HepG2 (cell line): Measurements from ENCODE around the gene RAD1. TPM values are rescaled to one million over a fixed set of nuclear protein-coding genes. Genes with fewer than 3 reads are reported as not detected.

Experiments
- NFRKB ChIP-seq: fragments of 450-650 bp; IDR thresholded peaks from 2 replicates; pipeline ENCODE4 v1.6.1; 2017
- RFX1 ChIP-seq: fragments of 450-650 bp; IDR thresholded peaks from 2 replicates; pipeline ENCODE4 v1.6.1; 2017
- RFX3 ChIP-seq: IDR thresholded peaks from 2 replicates; pipeline ENCODE4 v1.6.1; 2016; ENCODE audit warnings: missing biosample characterization, missing genetic modification reagents
- SATB2 ChIP-seq: sonication (generic); formaldehyde crosslinking; IDR thresholded peaks from 2 replicates; pipeline ENCODE4 v1.5.0; 2020; ENCODE audit warnings: missing genetic modification reagents
- ZNF883 ChIP-seq: sonication (generic); formaldehyde crosslinking; IDR thresholded peaks from 2 replicates; pipeline ENCODE4 v1.5.1; 2020; ENCODE audit warnings: mild to moderate bottlenecking, missing genetic modification reagents; ENCODE audit errors: not compliant biosample characterization
- polyA plus RNA-seq, 8 experiments: library from polyadenylated mRNA; depleted of rRNA in 3 of 8; stranded (reverse) in 7 of 8; unstranded in 1 of 8; fragments of >200 nt; fragmentation: Illumina TruSeq in 4 of 8; extraction: Trizol in 4 of 8; gene quantifications; 2 replicates each; pipeline versions ENCODE4 v1.2.1 to v1.2.3, GENCODE V29; 2011 to 2016; ENCODE audit warnings: low read depth in 4 of 8, missing spikeins in 1 of 8, mixed read lengths in 1 of 8; ENCODE audit not compliant: insufficient read depth in 1 of 8
- total RNA-seq, 5 experiments: library from RNA; depleted of rRNA; stranded (reverse); fragments of >200 nt; fragmentation: Illumina TruSeq; extraction: Trizol; gene quantifications; 2 replicates each; pipeline ENCODE4 v1.2.3, GENCODE V29; 2016; ENCODE audit warnings: low read depth in 1 of 5
- TF ChIP-seq, protein P1 (sequence below): sonication (generic); formaldehyde crosslinking; conservative IDR thresholded peaks from 2 replicates; pipeline ENCODE4 v1.4.0; 2020; ENCODE audit warnings: mild to moderate bottlenecking, missing genetic modification reagents, moderate library complexity
- TF ChIP-seq, protein P2 (sequence below): IDR thresholded peaks from 2 replicates; pipeline ENCODE4 v1.6.1; 2012; ENCODE audit warnings: low read length, improper control_type of control experiment
- TF ChIP-seq, protein P3 (sequence below): sonication (generic); formaldehyde crosslinking; IDR thresholded peaks from 2 replicates; pipeline ENCODE4 v1.4.0; 2020; ENCODE audit warnings: missing genetic modification reagents
- TF ChIP-seq, protein P4 (sequence below): sonication (generic); formaldehyde crosslinking; IDR thresholded peaks from 2 replicates; pipeline ENCODE4 v1.5.1; 2020; ENCODE audit warnings: mild to moderate bottlenecking, moderate library complexity, missing genetic modification reagents
- TF ChIP-seq, protein P5 (sequence below): sonication (generic); formaldehyde crosslinking; IDR thresholded peaks from 2 replicates; pipeline ENCODE4 v1.4.0; 2020; ENCODE audit warnings: mild to moderate bottlenecking, missing genetic modification reagents

RAD1 gene
- total and polyA plus RNA-seq, 2 of the 13 experiments (the other 11 are each of a cell fraction or from before 2014, with no cell fraction given) = 14.7 to 39.1 TPM

DNA sequence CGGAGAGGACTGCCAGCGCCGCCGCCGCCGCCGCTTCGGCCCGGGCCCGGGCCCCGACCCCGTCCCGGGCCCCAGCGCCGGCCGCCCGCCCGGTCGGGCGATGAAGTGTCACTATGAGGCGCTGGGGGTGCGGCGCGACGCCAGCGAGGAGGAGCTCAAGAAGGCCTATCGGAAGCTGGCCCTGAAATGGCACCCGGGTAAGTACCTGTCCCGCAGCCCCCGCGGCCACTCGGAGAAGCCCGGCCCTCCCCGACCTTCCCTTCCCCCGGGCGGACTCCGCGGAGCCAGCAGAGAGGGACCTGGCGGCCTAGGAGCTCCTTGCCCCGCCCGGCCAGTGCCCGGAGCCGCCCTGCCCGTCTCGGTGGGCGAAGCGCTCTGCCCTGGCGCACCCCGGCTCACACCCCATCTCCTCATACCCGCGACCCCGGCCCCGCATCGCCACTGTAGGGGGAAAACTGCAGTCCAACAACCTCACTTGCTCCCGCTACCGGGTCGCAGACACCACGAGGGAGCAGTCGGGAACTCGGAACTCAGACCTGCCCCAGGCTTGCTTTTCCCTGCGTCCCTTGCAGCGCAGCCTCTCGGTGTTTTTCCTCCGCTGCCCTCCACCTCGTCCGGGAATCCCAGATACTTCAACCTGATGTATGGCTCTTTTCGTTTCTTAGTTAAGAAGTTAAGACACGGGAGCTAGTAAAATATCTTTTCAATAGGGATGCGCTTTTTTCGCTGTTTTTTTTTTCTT is 14.6 kb upstream of the RAD1 start (continued):
- TF ChIP-seq, protein P1, sequence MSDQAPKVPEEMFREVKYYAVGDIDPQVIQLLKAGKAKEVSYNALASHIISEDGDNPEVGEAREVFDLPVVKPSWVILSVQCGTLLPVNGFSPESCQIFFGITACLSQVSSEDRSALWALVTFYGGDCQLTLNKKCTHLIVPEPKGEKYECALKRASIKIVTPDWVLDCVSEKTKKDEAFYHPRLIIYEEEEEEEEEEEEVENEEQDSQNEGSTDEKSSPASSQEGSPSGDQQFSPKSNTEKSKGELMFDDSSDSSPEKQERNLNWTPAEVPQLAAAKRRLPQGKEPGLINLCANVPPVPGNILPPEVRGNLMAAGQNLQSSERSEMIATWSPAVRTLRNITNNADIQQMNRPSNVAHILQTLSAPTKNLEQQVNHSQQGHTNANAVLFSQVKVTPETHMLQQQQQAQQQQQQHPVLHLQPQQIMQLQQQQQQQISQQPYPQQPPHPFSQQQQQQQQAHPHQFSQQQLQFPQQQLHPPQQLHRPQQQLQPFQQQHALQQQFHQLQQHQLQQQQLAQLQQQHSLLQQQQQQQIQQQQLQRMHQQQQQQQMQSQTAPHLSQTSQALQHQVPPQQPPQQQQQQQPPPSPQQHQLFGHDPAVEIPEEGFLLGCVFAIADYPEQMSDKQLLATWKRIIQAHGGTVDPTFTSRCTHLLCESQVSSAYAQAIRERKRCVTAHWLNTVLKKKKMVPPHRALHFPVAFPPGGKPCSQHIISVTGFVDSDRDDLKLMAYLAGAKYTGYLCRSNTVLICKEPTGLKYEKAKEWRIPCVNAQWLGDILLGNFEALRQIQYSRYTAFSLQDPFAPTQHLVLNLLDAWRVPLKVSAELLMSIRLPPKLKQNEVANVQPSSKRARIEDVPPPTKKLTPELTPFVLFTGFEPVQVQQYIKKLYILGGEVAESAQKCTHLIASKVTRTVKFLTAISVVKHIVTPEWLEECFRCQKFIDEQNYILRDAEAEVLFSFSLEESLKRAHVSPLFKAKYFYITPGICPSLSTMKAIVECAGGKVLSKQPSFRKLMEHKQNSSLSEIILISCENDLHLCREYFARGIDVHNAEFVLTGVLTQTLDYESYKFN (CRISPR knock-in tag) = no peak; the same call in 1 of the 2 replicates
- TF ChIP-seq NFRKB = no peak
- TF ChIP-seq, protein P2, sequence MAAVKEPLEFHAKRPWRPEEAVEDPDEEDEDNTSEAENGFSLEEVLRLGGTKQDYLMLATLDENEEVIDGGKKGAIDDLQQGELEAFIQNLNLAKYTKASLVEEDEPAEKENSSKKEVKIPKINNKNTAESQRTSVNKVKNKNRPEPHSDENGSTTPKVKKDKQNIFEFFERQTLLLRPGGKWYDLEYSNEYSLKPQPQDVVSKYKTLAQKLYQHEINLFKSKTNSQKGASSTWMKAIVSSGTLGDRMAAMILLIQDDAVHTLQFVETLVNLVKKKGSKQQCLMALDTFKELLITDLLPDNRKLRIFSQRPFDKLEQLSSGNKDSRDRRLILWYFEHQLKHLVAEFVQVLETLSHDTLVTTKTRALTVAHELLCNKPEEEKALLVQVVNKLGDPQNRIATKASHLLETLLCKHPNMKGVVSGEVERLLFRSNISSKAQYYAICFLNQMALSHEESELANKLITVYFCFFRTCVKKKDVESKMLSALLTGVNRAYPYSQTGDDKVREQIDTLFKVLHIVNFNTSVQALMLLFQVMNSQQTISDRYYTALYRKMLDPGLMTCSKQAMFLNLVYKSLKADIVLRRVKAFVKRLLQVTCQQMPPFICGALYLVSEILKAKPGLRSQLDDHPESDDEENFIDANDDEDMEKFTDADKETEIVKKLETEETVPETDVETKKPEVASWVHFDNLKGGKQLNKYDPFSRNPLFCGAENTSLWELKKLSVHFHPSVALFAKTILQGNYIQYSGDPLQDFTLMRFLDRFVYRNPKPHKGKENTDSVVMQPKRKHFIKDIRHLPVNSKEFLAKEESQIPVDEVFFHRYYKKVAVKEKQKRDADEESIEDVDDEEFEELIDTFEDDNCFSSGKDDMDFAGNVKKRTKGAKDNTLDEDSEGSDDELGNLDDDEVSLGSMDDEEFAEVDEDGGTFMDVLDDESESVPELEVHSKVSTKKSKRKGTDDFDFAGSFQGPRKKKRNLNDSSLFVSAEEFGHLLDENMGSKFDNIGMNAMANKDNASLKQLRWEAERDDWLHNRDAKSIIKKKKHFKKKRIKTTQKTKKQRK = no peak
- no peak for TF ChIP-seq ZNF883 (CRISPR knock-in tag)
- no peak for TF ChIP-seq RFX3 (CRISPR knock-in tag)
- TF ChIP-seq, protein P3, sequence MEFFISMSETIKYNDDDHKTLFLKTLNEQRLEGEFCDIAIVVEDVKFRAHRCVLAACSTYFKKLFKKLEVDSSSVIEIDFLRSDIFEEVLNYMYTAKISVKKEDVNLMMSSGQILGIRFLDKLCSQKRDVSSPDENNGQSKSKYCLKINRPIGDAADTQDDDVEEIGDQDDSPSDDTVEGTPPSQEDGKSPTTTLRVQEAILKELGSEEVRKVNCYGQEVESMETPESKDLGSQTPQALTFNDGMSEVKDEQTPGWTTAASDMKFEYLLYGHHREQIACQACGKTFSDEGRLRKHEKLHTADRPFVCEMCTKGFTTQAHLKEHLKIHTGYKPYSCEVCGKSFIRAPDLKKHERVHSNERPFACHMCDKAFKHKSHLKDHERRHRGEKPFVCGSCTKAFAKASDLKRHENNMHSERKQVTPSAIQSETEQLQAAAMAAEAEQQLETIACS (CRISPR knock-in tag) = no peak
- TF ChIP-seq, protein P4, sequence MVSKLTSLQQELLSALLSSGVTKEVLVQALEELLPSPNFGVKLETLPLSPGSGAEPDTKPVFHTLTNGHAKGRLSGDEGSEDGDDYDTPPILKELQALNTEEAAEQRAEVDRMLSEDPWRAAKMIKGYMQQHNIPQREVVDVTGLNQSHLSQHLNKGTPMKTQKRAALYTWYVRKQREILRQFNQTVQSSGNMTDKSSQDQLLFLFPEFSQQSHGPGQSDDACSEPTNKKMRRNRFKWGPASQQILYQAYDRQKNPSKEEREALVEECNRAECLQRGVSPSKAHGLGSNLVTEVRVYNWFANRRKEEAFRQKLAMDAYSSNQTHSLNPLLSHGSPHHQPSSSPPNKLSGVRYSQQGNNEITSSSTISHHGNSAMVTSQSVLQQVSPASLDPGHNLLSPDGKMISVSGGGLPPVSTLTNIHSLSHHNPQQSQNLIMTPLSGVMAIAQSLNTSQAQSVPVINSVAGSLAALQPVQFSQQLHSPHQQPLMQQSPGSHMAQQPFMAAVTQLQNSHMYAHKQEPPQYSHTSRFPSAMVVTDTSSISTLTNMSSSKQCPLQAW = no peak
- TF ChIP-seq, protein P5, sequence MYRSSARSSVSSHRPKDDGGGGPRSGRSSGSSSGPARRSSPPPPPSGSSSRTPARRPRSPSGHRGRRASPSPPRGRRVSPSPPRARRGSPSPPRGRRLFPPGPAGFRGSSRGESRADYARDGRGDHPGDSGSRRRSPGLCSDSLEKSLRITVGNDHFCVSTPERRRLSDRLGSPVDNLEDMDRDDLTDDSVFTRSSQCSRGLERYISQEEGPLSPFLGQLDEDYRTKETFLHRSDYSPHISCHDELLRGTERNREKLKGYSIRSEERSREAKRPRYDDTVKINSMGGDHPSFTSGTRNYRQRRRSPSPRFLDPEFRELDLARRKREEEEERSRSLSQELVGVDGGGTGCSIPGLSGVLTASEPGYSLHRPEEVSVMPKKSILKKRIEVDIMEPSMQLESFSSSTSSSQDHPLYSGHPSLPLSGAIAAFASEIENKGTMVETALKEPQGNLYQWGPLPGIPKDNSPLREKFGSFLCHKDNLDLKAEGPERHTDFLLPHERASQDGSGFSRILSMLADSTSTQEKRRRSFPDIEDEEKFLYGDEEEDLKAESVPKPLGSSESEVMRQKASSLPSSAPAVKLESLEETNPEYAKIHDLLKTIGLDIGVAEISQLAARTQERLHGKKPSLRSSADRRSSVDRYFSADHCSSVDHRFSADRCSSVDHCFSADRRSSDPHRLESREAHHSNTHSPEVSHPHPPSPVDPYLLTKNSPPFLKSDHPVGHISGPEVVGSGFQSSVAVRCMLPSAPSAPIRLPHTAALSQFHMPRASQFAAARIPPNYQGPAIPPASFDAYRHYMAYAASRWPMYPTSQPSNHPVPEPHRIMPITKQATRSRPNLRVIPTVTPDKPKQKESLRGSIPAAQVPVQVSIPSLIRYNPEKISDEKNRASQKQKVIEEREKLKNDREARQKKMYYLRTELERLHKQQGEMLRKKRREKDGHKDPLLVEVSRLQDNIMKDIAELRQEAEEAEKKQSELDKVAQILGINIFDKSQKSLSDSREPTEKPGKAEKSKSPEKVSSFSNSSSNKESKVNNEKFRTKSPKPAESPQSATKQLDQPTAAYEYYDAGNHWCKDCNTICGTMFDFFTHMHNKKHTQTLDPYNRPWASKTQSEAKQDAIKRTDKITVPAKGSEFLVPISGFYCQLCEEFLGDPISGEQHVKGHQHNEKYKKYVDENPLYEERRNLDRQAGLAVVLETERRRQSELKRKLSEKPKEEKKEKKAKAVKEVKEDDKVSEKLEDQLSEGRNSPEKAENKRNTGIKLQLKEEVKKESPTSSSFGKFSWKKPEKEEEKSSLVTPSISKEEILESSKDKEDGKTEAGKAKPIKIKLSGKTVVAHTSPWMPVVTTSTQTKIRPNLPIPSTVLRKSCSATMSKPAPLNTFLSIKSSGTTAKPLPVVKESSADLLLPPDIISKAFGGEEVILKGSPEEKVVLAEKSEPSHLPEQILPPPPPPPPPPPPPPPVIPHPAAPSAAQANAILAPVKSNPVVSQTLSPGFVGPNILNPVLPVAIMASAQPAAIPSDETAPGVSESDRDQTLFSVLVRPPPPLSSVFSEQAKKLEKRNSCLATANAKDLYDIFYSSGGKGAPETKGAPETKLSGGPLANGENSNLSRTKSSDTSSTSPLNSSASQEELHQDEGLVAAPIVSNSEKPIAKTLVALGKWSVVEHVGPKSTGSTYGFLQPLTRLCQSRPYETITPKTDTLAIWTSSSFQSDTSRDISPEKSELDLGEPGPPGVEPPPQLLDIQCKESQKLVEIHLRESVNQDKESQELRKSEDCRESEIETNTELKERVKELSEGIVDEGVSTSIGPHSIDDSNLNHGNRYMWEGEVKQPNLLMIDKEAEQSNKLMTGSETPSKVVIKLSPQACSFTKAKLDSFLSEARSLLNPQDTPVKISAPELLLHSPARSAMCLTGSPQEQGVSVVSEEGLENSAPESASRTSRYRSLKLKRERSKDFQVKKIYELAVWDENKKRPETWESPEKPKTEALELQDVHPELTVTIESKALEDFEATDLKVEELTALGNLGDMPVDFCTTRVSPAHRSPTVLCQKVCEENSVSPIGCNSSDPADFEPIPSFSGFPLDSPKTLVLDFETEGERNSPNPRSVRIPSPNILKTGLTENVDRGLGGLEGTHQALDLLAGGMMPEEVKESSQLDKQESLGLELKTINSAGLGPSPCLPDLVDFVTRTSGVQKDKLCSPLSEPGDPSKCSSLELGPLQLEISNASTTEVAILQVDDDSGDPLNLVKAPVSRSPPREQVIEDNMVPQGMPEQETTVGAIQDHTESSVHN = no peak
- TF ChIP-seq RFX1 = no peak
- no peak for TF ChIP-seq SATB2 (CRISPR knock-in tag)
